H1 (cell line): ENCODE results near the gene PPP1CC. TPM values are rescaled to one million over a fixed set of nuclear protein-coding genes. Genes with fewer than 3 reads are reported as not detected.

Experiments
- CTCF ChIA-PET: fragments of 300-600 bp; sonication (Branson Sonifier 250); formaldehyde crosslinking; loops from one replicate; lab custom pipeline; 2021; ENCODE audit not compliant: partially characterized antibody; lab: Charles Lee
- POLR2A ChIA-PET: fragments of 300-600 bp; sonication (Branson Sonifier 250); formaldehyde crosslinking; loops from one replicate; lab custom pipeline; 2021; ENCODE audit warnings: inconsistent platforms; ENCODE audit not compliant: partially characterized antibody; lab: Charles Lee
- DNase-seq, 2 experiments: peaks; one replicate each; pipeline versions ENCODE4 v3.0.0 to v3.0.0-alpha.2; 2010 to 2022; ENCODE audit warnings: low spot score in 2 of 2, low read depth in 1 of 2, mixed read lengths in 1 of 2
- FAIRE-seq: peaks from 2 replicates; lab custom pipeline; 2011; peaks lifted over from hg19 to GRCh38; lab: Jason Lieb, UNC
- H2AFZ ChIP-seq: 2 replicates; pipeline ENCODE4 v1.8.1; 2012; ENCODE audit warnings: low read length, inconsistent platforms
- H2AK5ac ChIP-seq: 2 replicates; pipeline ENCODE4 v1.6.1; 2013; ENCODE audit warnings: low read depth, low read length
- H2BK120ac ChIP-seq: replicated peaks from 2 replicates; pipeline ENCODE3; 2013; ENCODE audit warnings: low read depth, low read length, inconsistent platforms
- H2BK12ac ChIP-seq: 2 replicates; pipeline ENCODE4 v1.6.1; 2013; ENCODE audit warnings: low read depth, low read length
- H2BK15ac ChIP-seq: 2 replicates; pipeline ENCODE4 v1.6.1; 2013; ENCODE audit warnings: low read length
- H2BK20ac ChIP-seq: 2 replicates; pipeline ENCODE4 v1.6.1; 2013; ENCODE audit warnings: low read length
- H2BK5ac ChIP-seq: 2 replicates; pipeline ENCODE4 v1.6.1; 2013; ENCODE audit warnings: low read depth, low read length
- H3K14ac ChIP-seq: 2 replicates; pipeline ENCODE4 v1.6.1; 2013; ENCODE audit warnings: inconsistent platforms; ENCODE audit not compliant: insufficient read length
- H3K18ac ChIP-seq: 2 replicates; pipeline ENCODE4 v1.6.1; 2013; ENCODE audit warnings: low read length; ENCODE audit errors: extremely low read depth
- H3K23ac ChIP-seq: 2 replicates; pipeline ENCODE4 v1.6.1; 2013; ENCODE audit warnings: inconsistent platforms; ENCODE audit not compliant: insufficient read length
- H3K23me2 ChIP-seq: 2 replicates; pipeline ENCODE4 v1.6.1; 2013; ENCODE audit warnings: low read depth, low read length
- H3K27ac ChIP-seq: 2 replicates; pipeline ENCODE4 v1.6.1; 2011; ENCODE audit warnings: low read depth, low read length, inconsistent platforms
- H3K27me3 ChIP-seq, 4 experiments: replicated peaks in 1 of 4; 1 replicate in 1 of 4; 2 replicates in 3 of 4; pipeline versions ENCODE4 v1.6.1 to v1.8.1; 2011 to 2013; ENCODE audit warnings: low read length in 3 of 4, mild to moderate bottlenecking in 3 of 4, inconsistent platforms in 2 of 4, mixed read lengths in 2 of 4, moderate library complexity in 1 of 4; ENCODE audit not compliant: control insufficient read depth in 3 of 4, insufficient read depth in 3 of 4; ENCODE audit errors: extremely low read depth in 1 of 4
- H3K36me3 ChIP-seq, 4 experiments: 2 replicates each; pipeline versions ENCODE4 v1.6.1 to v1.8.1; 2011 to 2013; ENCODE audit warnings: mild to moderate bottlenecking in 4 of 4, low read length in 3 of 4, moderate library complexity in 2 of 4, control low read depth in 1 of 4, inconsistent platforms in 1 of 4; ENCODE audit not compliant: insufficient read depth in 4 of 4, control insufficient read depth in 2 of 4
- H3K4ac ChIP-seq: replicated peaks from 2 replicates; pipeline ENCODE3; 2013; ENCODE audit warnings: low read length, low read depth, mixed read lengths, inconsistent platforms; ENCODE audit not compliant: insufficient read length
- H3K4me1 ChIP-seq, 4 experiments: replicated peaks in 1 of 4; 1 replicate in 1 of 4; 2 replicates in 3 of 4; pipeline versions ENCODE4 v1.6.1 to v1.8.1; 2011 to 2013; ENCODE audit warnings: low read length in 3 of 4, inconsistent platforms in 2 of 4, mixed read lengths in 1 of 4; ENCODE audit not compliant: insufficient read depth in 4 of 4, control insufficient read depth in 3 of 4
- H3K4me2 ChIP-seq, 2 experiments: 2 replicates each; pipeline versions ENCODE4 v1.6.1 to v1.8.1; 2011 to 2013; ENCODE audit warnings: low read depth in 2 of 2, low read length in 2 of 2, control low read depth in 1 of 2, inconsistent platforms in 1 of 2, mild to moderate bottlenecking in 1 of 2; ENCODE audit not compliant: insufficient read depth in 1 of 2
- H3K4me3 ChIP-seq, 4 experiments: fragments of 200-600, 300-600 bp in 1 of 4; sonication (generic), shearing (Covaris generic), sonication (Bioruptor Twin) in 1 of 4; 2 replicates each; pipeline versions ENCODE4 v1.5.1 to v1.8.1; 2011 to 2016; ENCODE audit warnings: low read length in 4 of 4, low read depth in 3 of 4, control low read depth in 2 of 4, inconsistent platforms in 2 of 4, mild to moderate bottlenecking in 2 of 4, mixed read lengths in 1 of 4, moderate library complexity in 1 of 4; ENCODE audit not compliant: insufficient read depth in 2 of 4; ENCODE audit errors: extremely low read depth in 1 of 4
- H3K56ac ChIP-seq: replicated peaks from 2 replicates; pipeline ENCODE3; 2013; ENCODE audit warnings: low read depth, mild to moderate bottlenecking, mixed read lengths, low read length, inconsistent platforms; ENCODE audit not compliant: insufficient read length
- H3K79me1 ChIP-seq: 2 replicates; pipeline ENCODE4 v1.6.1; 2013; ENCODE audit warnings: low read depth, low read length, control low read depth
- H3K79me2 ChIP-seq, 2 experiments: 2 replicates each; pipeline versions ENCODE4 v1.6.1 to v1.8.1; 2012 to 2013; ENCODE audit warnings: low read length in 2 of 2, mild to moderate bottlenecking in 2 of 2, inconsistent platforms in 1 of 2; ENCODE audit not compliant: insufficient read depth in 2 of 2, control insufficient read depth in 1 of 2
- H3K9ac ChIP-seq, 4 experiments: replicated peaks in 1 of 4; 1 replicate in 1 of 4; 2 replicates in 3 of 4; pipeline versions ENCODE4 v1.6.1 to v1.8.1; 2011 to 2013; ENCODE audit warnings: low read depth in 3 of 4, low read length in 3 of 4, control low read depth in 2 of 4, mild to moderate bottlenecking in 2 of 4, moderate library complexity in 2 of 4, inconsistent platforms in 1 of 4; ENCODE audit errors: extremely low read depth in 1 of 4
- H3K9me3 ChIP-seq, 2 experiments: 2 replicates each; pipeline versions ENCODE4 v1.6.1 to v1.8.1; 2012 to 2013; ENCODE audit warnings: mild to moderate bottlenecking in 2 of 2, moderate library complexity in 2 of 2, control low read depth in 1 of 2, inconsistent platforms in 1 of 2, low read depth in 1 of 2, low read length in 1 of 2, mixed read lengths in 1 of 2; ENCODE audit not compliant: insufficient read depth in 2 of 2
- H4K20me1 ChIP-seq, 2 experiments: replicated peaks in 1 of 2; 2 replicates each; pipeline versions ENCODE3 to v1.8.1; 2011 to 2013; ENCODE audit warnings: inconsistent platforms in 2 of 2, low read length in 2 of 2, mild to moderate bottlenecking in 1 of 2; ENCODE audit not compliant: insufficient read depth in 2 of 2, control insufficient read depth in 1 of 2
- H4K5ac ChIP-seq: 2 replicates; pipeline ENCODE4 v1.6.1; 2013; ENCODE audit warnings: low read length, low read depth, mixed read lengths, inconsistent platforms; ENCODE audit not compliant: insufficient read length
- H4K8ac ChIP-seq: 2 replicates; pipeline ENCODE4 v1.8.0; 2013; ENCODE audit warnings: mild to moderate bottlenecking, moderate library complexity, low read length, inconsistent platforms; ENCODE audit not compliant: insufficient read depth; ENCODE audit errors: extremely low read depth
- H4K91ac ChIP-seq: replicated peaks from 2 replicates; pipeline ENCODE3; 2013; ENCODE audit warnings: low read length, mixed read lengths, inconsistent platforms; ENCODE audit not compliant: insufficient read length
- CHD1 ChIP-seq: IDR thresholded peaks from 2 replicates; pipeline ENCODE4 v1.6.1; 2012; ENCODE audit warnings: low read depth, low read length, improper control_type of control experiment
- CREB1 ChIP-seq: IDR thresholded peaks from 2 replicates; pipeline ENCODE4 v1.6.1; 2012; ENCODE audit warnings: inconsistent platforms
- E2F6 ChIP-seq: IDR thresholded peaks from 2 replicates; pipeline ENCODE4 v1.6.1; 2012; ENCODE audit warnings: inconsistent platforms
- EZH2 ChIP-seq: fragments of 200-600 bp; sonication (generic); IDR thresholded peaks from 2 replicates; pipeline ENCODE4 v1.7.1; 2012; ENCODE audit warnings: low read depth, mild to moderate bottlenecking, moderate library complexity, low read length, inconsistent platforms; ENCODE audit not compliant: severe bottlenecking
- JUN ChIP-seq: IDR thresholded peaks from 2 replicates; pipeline ENCODE4 v1.6.1; 2011; ENCODE audit warnings: low read depth, mild to moderate bottlenecking, improper control_type of control experiment, low read length
- KDM4A ChIP-seq: IDR thresholded peaks from one replicate; pipeline ENCODE4 v1.7.1; 2012; ENCODE audit warnings: low read depth, mild to moderate bottlenecking, moderate library complexity, low read length, inconsistent platforms; ENCODE audit not compliant: severe bottlenecking
- MAFK ChIP-seq: IDR thresholded peaks from 2 replicates; pipeline ENCODE4 v1.6.1; 2012; ENCODE audit warnings: low read depth, mild to moderate bottlenecking, improper control_type of control experiment, low read length
- POLR2AphosphoS5 ChIP-seq: IDR thresholded peaks from 2 replicates; pipeline ENCODE4 v1.6.1; 2011; ENCODE audit warnings: low read depth, low read length
- SIN3A ChIP-seq, 2 experiments: IDR thresholded peaks in 1 of 2; conservative IDR thresholded peaks in 1 of 2; 2 replicates each; pipeline ENCODE4 v1.6.1; 2011 to 2012; ENCODE audit warnings: low read length in 2 of 2, improper control_type of control experiment in 1 of 2, low read depth in 1 of 2, mild to moderate bottlenecking in 1 of 2
- SIRT6 ChIP-seq: IDR thresholded peaks from one replicate; pipeline ENCODE4 v1.7.1; 2012; ENCODE audit warnings: low read length, inconsistent platforms
- TEAD4 ChIP-seq: IDR thresholded peaks from 2 replicates; pipeline ENCODE4 v1.6.1; 2012; ENCODE audit warnings: low read depth, low read length, inconsistent platforms, mixed read lengths
- WGBS, 2 experiments: shearing (Covaris generic) in 1 of 2; methylation state at CpG; one replicate each; pipeline versions ENCODE4 v1.1.6 to v1.1.7; 2013 to 2015; ENCODE audit warnings: low lambda C conversion rate in 2 of 2, mixed read lengths in 2 of 2, inconsistent platforms in 1 of 2, low coverage in 1 of 2, missing lambda C conversion rate in 1 of 2; ENCODE audit not compliant: insufficient replicate concordance in 2 of 2, insufficient coverage in 1 of 2, insufficient read length in 1 of 2; ENCODE audit errors: extremely low coverage in 1 of 2, missing lambda C conversion rate in 1 of 2; 5-methylcytosine and 5-hydroxymethylcytosine counted together
- polyA plus RNA-seq, 7 experiments: library from polyadenylated mRNA; depleted of rRNA in 3 of 7; stranded (reverse) in 5 of 7; unstranded in 2 of 7; fragments of >200 nt in 5 of 7; fragments of 200-250 nt in 2 of 7; gene quantifications; 1 replicate in 5 of 7; 2 replicates in 1 of 7; 4 replicates in 1 of 7; pipeline versions ENCODE4 v1.2.1 to v1.2.3, GENCODE V29; 2011 to 2013; ENCODE audit warnings: missing spikeins in 2 of 7, mixed read lengths in 2 of 7
- total RNA-seq: library from RNA; stranded (reverse); fragmentation: NEBNext Ultra II Directional; extraction: Animal tissue kit (Norgen Biotek cat#: 25700); gene quantifications from 2 replicates; pipeline ENCODE4 v1.2.1, GENCODE V29; 2021
- TF ChIP-seq, protein P1 (sequence below): IDR thresholded peaks from 2 replicates; pipeline ENCODE4 v1.6.1; 2012; ENCODE audit warnings: low read length, inconsistent platforms

PPP1CC gene
- total and polyA plus RNA-seq, 2 of the 8 experiments (the other 6 are each of a cell fraction or from before 2014, with no cell fraction given): 193 to 350 TPM

DNA sequence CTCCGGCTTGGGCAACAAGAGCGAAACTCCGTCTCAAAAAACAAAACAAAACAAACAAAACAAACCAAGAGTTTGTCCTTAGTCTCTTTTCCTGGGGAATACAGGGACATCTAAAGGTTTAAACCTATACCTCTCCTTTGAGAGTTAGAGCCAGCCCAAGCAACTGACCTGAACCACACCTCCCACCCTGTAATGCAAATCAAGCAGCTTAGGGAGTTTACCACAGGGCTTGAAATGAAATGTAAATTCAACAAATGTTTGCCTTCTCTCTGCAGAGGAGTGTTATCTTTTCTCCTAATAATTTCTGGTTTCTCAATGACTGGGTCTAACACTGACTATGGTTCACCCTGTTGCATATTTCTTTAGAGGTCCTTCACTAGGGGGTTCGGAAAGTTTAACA lies 16.7 kb downstream of the PPP1CC start:
- Histone ChIP-seq H3K9me3 (no peaks in the 10 kb centered on the region), H4K91ac (no peak overlapping the region), H3K4me2 (peak overlapping the region in 1 of 2 experiments; percentile 25; a peak in 2 of 4 replicates), H2BK5ac (no peak overlapping the region), H3K56ac (no peak overlapping the region), H4K8ac (no peak overlapping the region), H3K9ac (no peak overlapping the region), H3K14ac (no peak overlapping the region), H3K4me1 (peaks cover 0 to 15% (median 8%) of the 10 kb centered on the region in 4 experiments; a peak in 3 of 7 replicates), H2AK5ac (no peak overlapping the region), H4K5ac (no peak overlapping the region), H3K36me3 (peaks cover 23 to 92% (median 70%) of the 10 kb centered on the region in 4 experiments), H3K18ac (no peak overlapping the region), H3K4me3 (no peak overlapping the region), H2AFZ (no peak overlapping the region), H2BK20ac (no peak overlapping the region), H3K27me3 (no peaks in the 10 kb centered on the region), H3K79me2 (peaks cover 4 to 67% of the 10 kb centered on the region in 2 experiments; a peak in 3 of 4 replicates), H3K4ac (no peak overlapping the region), H4K20me1 (peaks cover 27 to 36% of the 10 kb centered on the region in 2 experiments), H2BK15ac (no peak overlapping the region), H3K23ac (no peak overlapping the region), H2BK120ac (no peak overlapping the region), H3K79me1 (peaks cover 4% of the 10 kb centered on the region; the same call in 1 of the 2 replicates), H3K27ac (no peak overlapping the region), H2BK12ac (no peak overlapping the region), H3K23me2 (no peaks in the 10 kb centered on the region)
- no peak for DNase-seq
- POLR2A ChIA-PET: interaction anchor here (0.9 to 3.7 kb wide), 5 partner anchors 9 to 18 kb away, joined by 3 to 27 read pairs (median 7); partner anchors contain the start of gene PPP1CC
- WGBS, 2 experiments: 95% methylated on average over 4 of the region's 4 CpGs; no CpG with 5 or more reads in 1 of the 2 experiments
- CTCF ChIA-PET: interaction anchor here (0.6 to 1.8 kb wide), 3 partner anchors 12 to 363 kb away, joined by 3 to 5 read pairs (median 4); no protein-coding TSS in a partner anchor
- no peak for FAIRE-seq
- no peak for TF ChIP-seq POLR2AphosphoS5
- no peak for TF ChIP-seq CREB1
- no peak for TF ChIP-seq JUN
- TF ChIP-seq SIRT6: no peak
- TF ChIP-seq, protein P1, sequence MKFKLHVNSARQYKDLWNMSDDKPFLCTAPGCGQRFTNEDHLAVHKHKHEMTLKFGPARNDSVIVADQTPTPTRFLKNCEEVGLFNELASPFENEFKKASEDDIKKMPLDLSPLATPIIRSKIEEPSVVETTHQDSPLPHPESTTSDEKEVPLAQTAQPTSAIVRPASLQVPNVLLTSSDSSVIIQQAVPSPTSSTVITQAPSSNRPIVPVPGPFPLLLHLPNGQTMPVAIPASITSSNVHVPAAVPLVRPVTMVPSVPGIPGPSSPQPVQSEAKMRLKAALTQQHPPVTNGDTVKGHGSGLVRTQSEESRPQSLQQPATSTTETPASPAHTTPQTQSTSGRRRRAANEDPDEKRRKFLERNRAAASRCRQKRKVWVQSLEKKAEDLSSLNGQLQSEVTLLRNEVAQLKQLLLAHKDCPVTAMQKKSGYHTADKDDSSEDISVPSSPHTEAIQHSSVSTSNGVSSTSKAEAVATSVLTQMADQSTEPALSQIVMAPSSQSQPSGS: no peak
- TF ChIP-seq MAFK: no peak
- no peak for TF ChIP-seq TEAD4
- no peak for TF ChIP-seq KDM4A
- no peak for TF ChIP-seq CHD1
- no peak for TF ChIP-seq E2F6
- TF ChIP-seq EZH2: no peak
- TF ChIP-seq SIN3A (conservative IDR thresholded peaks at IDR 0.05 in 1 of 2, IDR thresholded peaks at IDR 0.05 in 1 of 2; ENCODE audit: low read depth in 1 of 2, low read length in 2 of 2): no peak
